ENCODE results near the gene TBC1D13. TPM values are rescaled to one million over a fixed set of nuclear protein-coding genes. Genes with fewer than 3 reads are reported as not detected.

The TBC1D13 gene
- total RNA-seq, 1 donor: 17.0 TPM

DNA sequence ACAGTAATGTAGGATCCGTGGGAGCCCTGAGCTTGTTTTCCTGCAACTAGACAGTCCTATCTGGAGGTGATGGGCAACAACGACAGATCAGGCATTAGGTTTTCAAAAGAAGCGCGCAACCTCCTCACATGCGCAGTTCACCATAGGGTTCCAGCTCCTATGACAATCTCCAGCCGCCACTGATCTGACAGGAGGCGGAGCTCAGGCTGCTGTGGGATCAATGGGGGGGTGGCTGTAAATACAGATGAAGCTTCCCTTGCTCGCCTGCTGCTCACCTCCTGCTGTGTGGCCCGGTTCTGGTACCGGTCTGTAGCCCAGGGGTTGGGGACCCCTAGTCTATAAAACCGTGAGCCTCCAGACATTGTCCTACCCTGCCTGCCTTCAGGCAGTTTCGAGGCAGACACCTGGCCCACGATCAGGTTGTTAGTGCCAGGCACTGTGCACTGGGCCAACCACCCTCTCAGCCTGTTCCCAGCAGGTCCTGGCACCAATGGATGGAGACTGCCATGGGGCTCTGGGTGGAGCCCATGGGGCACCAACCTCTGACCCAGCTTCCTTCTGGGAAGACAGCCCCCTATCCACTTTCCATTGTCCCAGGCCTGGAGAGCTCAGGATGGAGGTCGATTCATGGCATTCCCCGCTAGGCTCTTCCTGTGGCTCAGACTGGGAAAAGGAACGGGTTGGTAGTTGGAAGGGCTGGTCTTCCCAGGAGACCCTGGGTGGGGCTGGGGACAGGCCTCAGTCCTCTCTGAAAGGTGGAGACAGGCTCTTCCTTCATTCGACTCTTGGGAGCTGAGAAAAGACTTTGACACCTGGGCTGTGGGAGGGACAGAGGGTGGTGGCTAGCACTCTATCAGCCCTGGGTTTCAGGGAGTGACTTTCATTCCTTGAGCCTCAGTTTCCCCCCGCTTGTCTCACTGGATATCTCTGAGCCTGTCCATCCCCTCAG, 32.9 kb downstream of the TBC1D13 start:
- TF ChIP-seq, protein P1, sequence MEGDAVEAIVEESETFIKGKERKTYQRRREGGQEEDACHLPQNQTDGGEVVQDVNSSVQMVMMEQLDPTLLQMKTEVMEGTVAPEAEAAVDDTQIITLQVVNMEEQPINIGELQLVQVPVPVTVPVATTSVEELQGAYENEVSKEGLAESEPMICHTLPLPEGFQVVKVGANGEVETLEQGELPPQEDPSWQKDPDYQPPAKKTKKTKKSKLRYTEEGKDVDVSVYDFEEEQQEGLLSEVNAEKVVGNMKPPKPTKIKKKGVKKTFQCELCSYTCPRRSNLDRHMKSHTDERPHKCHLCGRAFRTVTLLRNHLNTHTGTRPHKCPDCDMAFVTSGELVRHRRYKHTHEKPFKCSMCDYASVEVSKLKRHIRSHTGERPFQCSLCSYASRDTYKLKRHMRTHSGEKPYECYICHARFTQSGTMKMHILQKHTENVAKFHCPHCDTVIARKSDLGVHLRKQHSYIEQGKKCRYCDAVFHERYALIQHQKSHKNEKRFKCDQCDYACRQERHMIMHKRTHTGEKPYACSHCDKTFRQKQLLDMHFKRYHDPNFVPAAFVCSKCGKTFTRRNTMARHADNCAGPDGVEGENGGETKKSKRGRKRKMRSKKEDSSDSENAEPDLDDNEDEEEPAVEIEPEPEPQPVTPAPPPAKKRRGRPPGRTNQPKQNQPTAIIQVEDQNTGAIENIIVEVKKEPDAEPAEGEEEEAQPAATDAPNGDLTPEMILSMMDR (IDR thresholded peaks at IDR 0.05; ENCODE audit: extremely low read depth, low read depth, low read length): no peak
- Histone ChIP-seq H3K9me3 (ENCODE audit: low read depth, low read length) (no peaks in the 10 kb centered on the region), H3K4me1 (ENCODE audit: insufficient read depth, low read length) (peaks cover 8% of the 10 kb centered on the region), H2AFZ (ENCODE audit: low read length) (no peak overlapping the region), H4K20me1 (ENCODE audit: insufficient read depth, low read length) (peaks cover 5% of the 10 kb centered on the region), H3K4me3 (ENCODE audit: insufficient read depth, low read length) (no peak overlapping the region), H3K27ac (ENCODE audit: low read depth, low read length) (no peak overlapping the region), H3K79me2 (ENCODE audit: insufficient read depth, low read length) (no peaks in the 10 kb centered on the region), H3K36me3 (ENCODE audit: insufficient read depth, low read length) (peaks cover 30% of the 10 kb centered on the region), H3K4me2 (ENCODE audit: insufficient read depth, low read length) (peak overlapping the region; percentile 96), H3K27me3 (ENCODE audit: insufficient read depth, low read length) (no peaks in the 10 kb centered on the region)
- DNase-seq (ENCODE audit: insufficient read length, low spot score, missing footprints): peak; percentile 73

DNA sequence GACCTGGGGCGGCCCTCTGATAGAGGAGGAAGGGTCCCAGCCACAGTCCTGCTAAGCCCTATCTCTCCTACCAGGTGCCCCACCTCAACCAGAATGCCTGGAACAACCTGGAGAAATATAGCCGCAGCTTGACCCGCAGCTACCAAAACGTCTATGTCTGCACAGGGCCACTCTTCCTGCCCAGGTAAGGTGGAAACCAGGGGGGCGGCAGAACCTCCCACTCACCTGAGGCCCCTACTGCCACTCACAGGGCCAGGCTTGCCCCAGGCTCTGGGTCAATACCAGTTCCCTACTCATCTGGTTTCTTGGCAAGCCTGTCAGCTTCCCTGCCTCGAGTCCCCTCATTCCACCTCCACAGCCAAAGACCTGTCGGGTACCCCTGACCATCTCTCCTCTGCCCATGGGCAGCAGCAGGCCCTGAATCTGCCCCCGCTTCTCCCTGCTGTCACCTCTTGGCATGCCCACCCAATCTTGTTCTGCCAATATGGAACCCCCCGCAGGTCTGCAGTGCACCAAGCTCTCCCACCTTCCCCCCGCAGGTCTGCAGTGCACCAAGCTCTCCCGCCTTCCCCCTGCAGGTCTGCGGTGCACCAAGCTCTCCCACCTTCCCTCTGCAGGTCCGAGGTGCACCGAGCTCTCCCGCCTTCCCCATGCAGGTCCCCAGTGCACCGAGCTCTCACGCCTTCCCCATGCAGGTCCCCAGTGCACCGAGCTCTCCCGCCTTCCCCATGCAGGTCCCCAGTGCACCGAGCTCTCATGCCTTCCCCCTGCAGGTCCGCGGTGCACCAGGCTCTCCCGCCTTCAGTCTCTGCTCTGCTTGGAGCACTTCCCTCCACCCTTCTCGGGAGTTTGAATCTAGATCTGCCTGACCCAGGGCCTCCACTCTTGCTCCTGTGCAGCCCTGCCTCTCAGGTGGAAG, 33.9 kb downstream of the TBC1D13 start:
- TF ChIP-seq, protein P1 (IDR thresholded peaks at IDR 0.05; ENCODE audit: extremely low read depth, low read depth, low read length): no peak
- Histone ChIP-seq H4K20me1 (ENCODE audit: insufficient read depth, low read length) (peaks cover 5% of the 10 kb centered on the region), H3K9me3 (ENCODE audit: low read depth, low read length) (no peaks in the 10 kb centered on the region), H3K27me3 (ENCODE audit: insufficient read depth, low read length) (no peaks in the 10 kb centered on the region), H3K79me2 (ENCODE audit: insufficient read depth, low read length) (no peaks in the 10 kb centered on the region), H3K4me2 (ENCODE audit: insufficient read depth, low read length) (no peak overlapping the region), H3K27ac (ENCODE audit: low read depth, low read length) (no peak overlapping the region), H3K4me3 (ENCODE audit: insufficient read depth, low read length) (no peak overlapping the region), H2AFZ (ENCODE audit: low read length) (no peak overlapping the region), H3K4me1 (ENCODE audit: insufficient read depth, low read length) (peaks cover 8% of the 10 kb centered on the region), H3K36me3 (ENCODE audit: insufficient read depth, low read length) (peaks cover 36% of the 10 kb centered on the region)
- peak; percentile 83 for DNase-seq (ENCODE audit: insufficient read length, low spot score, missing footprints)

DNA sequence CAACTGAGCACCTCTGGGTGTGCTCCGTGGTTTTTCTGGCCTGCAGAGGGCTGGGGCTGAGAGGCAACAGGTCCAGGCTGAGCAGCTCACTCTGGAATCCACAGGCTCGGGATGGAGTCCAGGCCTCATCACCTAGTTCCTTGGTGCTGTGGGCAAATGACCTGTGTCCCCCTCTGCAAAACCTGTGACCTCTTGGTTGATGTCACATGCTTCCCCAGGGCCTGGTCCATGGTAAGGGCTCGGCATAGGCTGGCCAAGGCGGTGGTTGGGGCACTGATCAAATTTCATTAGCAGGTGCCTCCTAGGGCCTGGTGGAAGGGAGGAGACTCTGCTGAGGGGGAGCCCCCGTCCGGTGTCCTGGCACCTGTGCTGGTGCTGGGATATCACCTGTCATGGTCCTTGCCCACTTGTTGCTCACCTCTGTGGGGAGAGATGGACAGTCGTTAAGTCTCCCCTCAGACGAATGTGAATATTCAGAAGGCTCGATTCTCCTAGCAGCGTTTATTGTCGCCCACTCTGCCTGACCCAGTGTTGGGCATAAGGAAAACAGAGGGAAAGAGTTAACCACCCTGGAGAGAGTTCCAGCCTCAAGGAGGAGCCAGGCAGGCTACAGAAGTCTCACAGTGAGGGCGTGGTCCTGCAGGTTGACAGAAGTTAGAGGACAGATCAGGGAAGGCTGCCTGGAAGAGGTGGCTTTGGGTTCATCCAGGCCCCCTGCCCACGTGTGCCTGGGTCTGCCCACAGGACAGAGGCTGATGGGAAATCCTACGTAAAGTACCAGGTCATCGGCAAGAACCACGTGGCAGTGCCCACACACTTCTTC, 34.7 kb downstream of the TBC1D13 start:
- peaks cover 8% of the 10 kb centered on the region for H3K4me1 ChIP-seq (ENCODE audit: insufficient read depth, low read length)
- no peaks in the 10 kb centered on the region for H3K79me2 ChIP-seq (ENCODE audit: insufficient read depth, low read length)
- no peak for DNase-seq (ENCODE audit: insufficient read length, low spot score, missing footprints)
- no peak overlapping the region for H3K4me2 ChIP-seq (ENCODE audit: insufficient read depth, low read length)
- H3K27ac ChIP-seq (ENCODE audit: low read depth, low read length): no peak overlapping the region
- TF ChIP-seq, protein P1 (IDR thresholded peaks at IDR 0.05; ENCODE audit: extremely low read depth, low read depth, low read length): no peak
- no peaks in the 10 kb centered on the region for H3K9me3 ChIP-seq (ENCODE audit: low read depth, low read length)
- peaks cover 5% of the 10 kb centered on the region for H4K20me1 ChIP-seq (ENCODE audit: insufficient read depth, low read length)
- peaks cover 45% of the 10 kb centered on the region for H3K36me3 ChIP-seq (ENCODE audit: insufficient read depth, low read length)
- no peak overlapping the region for H2AFZ ChIP-seq (ENCODE audit: low read length)
- H3K4me3 ChIP-seq (ENCODE audit: insufficient read depth, low read length): no peak overlapping the region
- H3K27me3 ChIP-seq (ENCODE audit: insufficient read depth, low read length): no peaks in the 10 kb centered on the region

Data from osteoblast (primary cell).